Ectodermal cell (in vitro differentiated cells): ENCODE data around the gene LMOD2.

ENCODE experiments used
- H3K27ac ChIP-seq: 2 replicates; pipeline ENCODE4 v1.7.0; 2013; ENCODE audit warnings: mild to moderate bottlenecking, low read depth, low read length; ENCODE audit not compliant: insufficient read depth, poor library complexity, severe bottlenecking
- H3K27me3 ChIP-seq: 2 replicates; pipeline ENCODE4 v1.7.0; 2013; ENCODE audit warnings: mild to moderate bottlenecking, low read length; ENCODE audit not compliant: insufficient read depth, control insufficient read depth, poor library complexity, severe bottlenecking
- H3K36me3 ChIP-seq: one replicate; pipeline ENCODE4 v1.7.0; 2013; ENCODE audit warnings: low read length; ENCODE audit not compliant: control insufficient read depth, insufficient read depth
- H3K4me1 ChIP-seq: one replicate; pipeline ENCODE4 v1.7.0; 2013; ENCODE audit warnings: low read length; ENCODE audit not compliant: control insufficient read depth, insufficient read depth
- H3K4me3 ChIP-seq: 2 replicates; pipeline ENCODE4 v1.7.0; 2013; ENCODE audit warnings: low read depth, low read length, control low read depth; ENCODE audit not compliant: insufficient read depth
- H3K9me3 ChIP-seq: 2 replicates; pipeline ENCODE4 v1.7.0; 2013; ENCODE audit warnings: mild to moderate bottlenecking, low read length, moderate library complexity; ENCODE audit not compliant: control insufficient read depth
- WGBS, 2 experiments: methylation state at CpG; one replicate each; pipeline ENCODE4 v1.1.7; 2013; ENCODE audit warnings: missing lambda C conversion rate in 2 of 2; 5-methylcytosine and 5-hydroxymethylcytosine counted together

Gene LMOD2

GRCh38 chr7:123653162-123653561 is 2.5 kb upstream of the LMOD2 start:
- no peaks in the 10 kb centered on the region for H3K9me3 ChIP-seq
- H3K4me1 ChIP-seq = no peaks in the 10 kb centered on the region
- no peak overlapping the region for H3K27ac ChIP-seq
- no peaks in the 10 kb centered on the region for H3K36me3 ChIP-seq
- 90 to 96% methylated on average over 5 of the region's 6 CpGs for WGBS, 2 experiments
- no peak overlapping the region for H3K4me3 ChIP-seq
- no peaks in the 10 kb centered on the region for H3K27me3 ChIP-seq

GRCh38 chr7:123656544-123657303 is 1.1 kb downstream of the LMOD2 start:
- peaks cover 13% of the 10 kb centered on the region for H3K4me1 ChIP-seq
- H3K9me3 ChIP-seq = no peaks in the 10 kb centered on the region
- WGBS, 2 experiments = 95 to 98% methylated on average over 4 to 6 of the region's 6 CpGs
- H3K27me3 ChIP-seq = no peaks in the 10 kb centered on the region
- no peak overlapping the region for H3K4me3 ChIP-seq
- H3K36me3 ChIP-seq = no peaks in the 10 kb centered on the region
- no peak overlapping the region for H3K27ac ChIP-seq

GRCh38 chr7:123657304-123657685 is 1.6 kb downstream of the LMOD2 start:
- Histone ChIP-seq H3K27me3 (no peaks in the 10 kb centered on the region), H3K36me3 (no peaks in the 10 kb centered on the region), H3K27ac (no peak overlapping the region), H3K4me3 (no peak overlapping the region), H3K4me1 (peaks cover 13% of the 10 kb centered on the region), H3K9me3 (no peaks in the 10 kb centered on the region)
- 95% methylated on average over 1 of the region's 1 CpG for WGBS, 2 experiments

GRCh38 chr7:123658023-123658422 is 2.4 kb downstream of the LMOD2 start:
- 92 to 97% methylated on average over 6 of the region's 6 CpGs for WGBS, 2 experiments
- no peak overlapping the region for H3K27ac ChIP-seq
- H3K4me1 ChIP-seq = peaks cover 13% of the 10 kb centered on the region
- H3K4me3 ChIP-seq = no peak overlapping the region
- H3K27me3 ChIP-seq = no peaks in the 10 kb centered on the region
- H3K36me3 ChIP-seq = no peaks in the 10 kb centered on the region
- no peaks in the 10 kb centered on the region for H3K9me3 ChIP-seq

- H3K27ac ChIP-seq = peak overlapping the region; percentile 38
- no peaks in the 10 kb centered on the region for H3K9me3 ChIP-seq
- no peaks in the 10 kb centered on the region for H3K36me3 ChIP-seq
- peaks cover 13% of the 10 kb centered on the region for H3K4me1 ChIP-seq
- no peaks in the 10 kb centered on the region for H3K27me3 ChIP-seq
- no peak overlapping the region for H3K4me3 ChIP-seq
- WGBS, 2 experiments = 83% methylated on average over 7 to 8 of the region's 8 CpGs
Observed at GRCh38 chr7:123660514-123661354, 5.1 kb downstream of the LMOD2 start.

GRCh38 chr7:123661765-123662164 is 6.1 kb downstream of the LMOD2 start:
- Histone ChIP-seq H3K9me3 (no peaks in the 10 kb centered on the region), H3K36me3 (no peaks in the 10 kb centered on the region), H3K4me3 (no peak overlapping the region), H3K4me1 (peaks cover 13% of the 10 kb centered on the region), H3K27me3 (no peaks in the 10 kb centered on the region), H3K27ac (no peak overlapping the region)
- 96 to 100% methylated on average over 1 of the region's 1 CpG for WGBS, 2 experiments

GRCh38 chr7:123662293-123662692 is 6.6 kb downstream of the LMOD2 start:
- Histone ChIP-seq H3K27me3 (no peaks in the 10 kb centered on the region), H3K4me3 (no peak overlapping the region), H3K9me3 (no peaks in the 10 kb centered on the region), H3K36me3 (no peaks in the 10 kb centered on the region), H3K27ac (no peak overlapping the region), H3K4me1 (peaks cover 13% of the 10 kb centered on the region)
- 94 to 96% methylated on average over 15 of the region's 15 CpGs for WGBS, 2 experiments

GRCh38 chr7:123662755-123663154 is 7.1 kb downstream of the LMOD2 start:
- 73 to 74% methylated on average over 3 of the region's 3 CpGs for WGBS, 2 experiments
- no peak overlapping the region for H3K4me3 ChIP-seq
- H3K4me1 ChIP-seq = peaks cover 13% of the 10 kb centered on the region
- no peaks in the 10 kb centered on the region for H3K36me3 ChIP-seq
- no peaks in the 10 kb centered on the region for H3K27me3 ChIP-seq
- no peaks in the 10 kb centered on the region for H3K9me3 ChIP-seq
- no peak overlapping the region for H3K27ac ChIP-seq

GRCh38 chr7:123663200-123663599 is 7.5 kb downstream of the LMOD2 start:
- Histone ChIP-seq H3K27me3 (no peaks in the 10 kb centered on the region), H3K27ac (no peak overlapping the region), H3K9me3 (no peaks in the 10 kb centered on the region), H3K36me3 (no peaks in the 10 kb centered on the region), H3K4me1 (peaks cover 13% of the 10 kb centered on the region), H3K4me3 (no peak overlapping the region)
- 93 to 96% methylated on average over 5 of the region's 6 CpGs for WGBS, 2 experiments

GRCh38 chr7:123665157-123665556 is 9.5 kb downstream of the LMOD2 start:
- no peaks in the 10 kb centered on the region for H3K36me3 ChIP-seq
- H3K9me3 ChIP-seq = no peaks in the 10 kb centered on the region
- no peak overlapping the region for H3K4me3 ChIP-seq
- no peak overlapping the region for H3K27ac ChIP-seq
- H3K4me1 ChIP-seq = peaks cover 8% of the 10 kb centered on the region
- 90 to 94% methylated on average over 1 to 2 of the region's 2 CpGs for WGBS, 2 experiments
- no peaks in the 10 kb centered on the region for H3K27me3 ChIP-seq
